ENCODE results near the gene SOST.

Gene SOST

DNA sequence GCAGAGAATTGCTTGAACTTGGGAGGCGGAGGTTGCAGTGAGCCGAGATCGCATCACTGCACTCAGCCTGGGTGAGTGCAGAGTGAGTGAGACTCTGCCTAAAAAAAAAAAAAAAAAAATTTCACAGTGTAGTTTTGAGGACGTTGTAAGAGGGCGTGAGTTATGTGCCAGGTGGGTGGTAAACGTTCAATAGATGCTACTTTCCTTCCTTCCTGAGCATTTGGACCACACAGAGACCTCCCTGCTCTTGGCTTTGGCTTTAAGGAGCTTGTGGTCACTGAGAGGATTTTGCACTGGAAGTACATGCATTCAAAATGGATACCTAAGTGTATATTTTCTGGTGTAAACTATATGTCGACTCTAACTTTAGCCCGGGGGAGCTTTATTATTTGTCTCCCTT lies 30.5 kb downstream of the SOST start:
- H3K4me3 ChIP-seq (ENCODE audit: low read depth, low read length), result no peak overlapping the region
- TF ChIP-seq, protein P1, sequence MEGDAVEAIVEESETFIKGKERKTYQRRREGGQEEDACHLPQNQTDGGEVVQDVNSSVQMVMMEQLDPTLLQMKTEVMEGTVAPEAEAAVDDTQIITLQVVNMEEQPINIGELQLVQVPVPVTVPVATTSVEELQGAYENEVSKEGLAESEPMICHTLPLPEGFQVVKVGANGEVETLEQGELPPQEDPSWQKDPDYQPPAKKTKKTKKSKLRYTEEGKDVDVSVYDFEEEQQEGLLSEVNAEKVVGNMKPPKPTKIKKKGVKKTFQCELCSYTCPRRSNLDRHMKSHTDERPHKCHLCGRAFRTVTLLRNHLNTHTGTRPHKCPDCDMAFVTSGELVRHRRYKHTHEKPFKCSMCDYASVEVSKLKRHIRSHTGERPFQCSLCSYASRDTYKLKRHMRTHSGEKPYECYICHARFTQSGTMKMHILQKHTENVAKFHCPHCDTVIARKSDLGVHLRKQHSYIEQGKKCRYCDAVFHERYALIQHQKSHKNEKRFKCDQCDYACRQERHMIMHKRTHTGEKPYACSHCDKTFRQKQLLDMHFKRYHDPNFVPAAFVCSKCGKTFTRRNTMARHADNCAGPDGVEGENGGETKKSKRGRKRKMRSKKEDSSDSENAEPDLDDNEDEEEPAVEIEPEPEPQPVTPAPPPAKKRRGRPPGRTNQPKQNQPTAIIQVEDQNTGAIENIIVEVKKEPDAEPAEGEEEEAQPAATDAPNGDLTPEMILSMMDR (IDR thresholded peaks at IDR 0.05; ENCODE audit: control insufficient read depth, extremely low read depth, insufficient read depth), result no peak
- no peak for DNase-seq (ENCODE audit: low read depth)

DNA sequence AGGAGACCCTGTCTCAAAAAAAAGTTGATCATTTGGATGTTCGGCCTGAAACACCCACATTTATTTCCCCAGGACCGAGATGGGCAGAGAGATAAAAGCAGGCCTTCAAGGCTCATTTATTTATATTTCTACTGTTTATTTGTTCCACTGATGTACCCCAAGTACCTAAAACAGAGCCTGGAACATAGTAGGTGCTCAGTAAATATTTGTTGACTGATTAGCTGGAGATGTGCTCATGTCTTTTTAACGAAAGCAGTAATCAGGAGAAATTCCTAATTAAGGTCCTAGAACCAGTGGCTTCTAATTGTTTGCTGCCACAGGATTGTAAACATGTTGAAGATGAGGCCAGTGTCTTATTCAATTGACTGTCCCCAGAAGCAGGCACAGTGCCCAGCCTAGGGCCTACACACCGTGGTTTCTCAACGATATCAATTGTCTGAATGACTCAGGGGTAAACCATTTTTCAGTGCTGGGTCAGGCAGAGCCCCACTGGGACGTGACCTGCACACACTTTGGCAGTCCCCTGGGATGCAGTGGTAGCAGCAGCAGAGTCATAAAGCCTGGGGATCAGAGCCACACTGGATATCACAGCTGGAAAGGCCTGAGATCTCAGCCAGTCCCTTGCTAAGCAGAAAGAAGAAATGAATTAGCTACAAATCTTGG lies 34.8 kb downstream of the SOST start:
- DNase-seq (ENCODE audit: low read depth), result no peak
- no peak overlapping the region for H3K4me3 ChIP-seq (ENCODE audit: low read depth, low read length)
- TF ChIP-seq, protein P1 (IDR thresholded peaks at IDR 0.05; ENCODE audit: control insufficient read depth, extremely low read depth, insufficient read depth), result no peak

DNA sequence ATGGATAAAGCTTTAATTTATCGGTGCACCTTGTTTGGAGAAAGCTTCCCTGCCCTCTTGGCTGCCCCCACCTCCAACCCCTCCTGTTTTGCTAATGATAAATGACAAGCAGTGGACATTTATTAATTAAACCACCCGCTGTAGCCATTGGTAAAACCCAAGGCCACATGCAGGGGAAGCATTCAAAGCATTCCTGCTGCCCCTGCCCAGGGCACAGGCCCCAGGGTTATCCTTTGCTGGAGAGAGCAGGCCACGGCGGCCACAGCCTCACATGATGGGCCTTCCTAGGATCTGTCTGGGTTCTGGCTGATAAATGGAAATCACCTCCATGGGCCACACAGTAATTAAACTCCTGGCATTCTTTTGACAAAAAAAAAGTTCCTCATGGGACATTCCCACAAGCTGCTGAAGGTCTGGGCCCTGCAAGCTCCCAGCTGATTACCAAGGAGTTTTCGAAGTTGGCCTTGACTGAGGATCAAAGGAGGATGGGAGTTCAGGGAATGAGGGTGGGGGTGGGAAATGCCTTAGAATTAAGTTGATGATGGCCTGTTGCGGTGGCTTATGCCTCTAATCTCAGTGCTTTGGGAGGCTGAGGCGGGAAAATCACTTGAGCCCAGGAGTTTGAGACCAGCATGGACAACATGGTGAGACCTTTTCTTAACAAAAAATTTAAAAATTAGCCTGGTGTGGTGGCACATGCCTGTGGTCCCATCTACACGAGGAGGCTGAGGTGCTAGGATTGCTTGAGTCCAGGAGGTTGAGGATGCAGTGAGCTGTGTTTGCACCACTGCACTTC lies 35.5 kb downstream of the SOST start:
- TF ChIP-seq, protein P1 (IDR thresholded peaks at IDR 0.05; ENCODE audit: control insufficient read depth, extremely low read depth, insufficient read depth), result no peak
- no peak for DNase-seq (ENCODE audit: low read depth)
- H3K4me3 ChIP-seq (ENCODE audit: low read depth, low read length), result no peak overlapping the region

DNA sequence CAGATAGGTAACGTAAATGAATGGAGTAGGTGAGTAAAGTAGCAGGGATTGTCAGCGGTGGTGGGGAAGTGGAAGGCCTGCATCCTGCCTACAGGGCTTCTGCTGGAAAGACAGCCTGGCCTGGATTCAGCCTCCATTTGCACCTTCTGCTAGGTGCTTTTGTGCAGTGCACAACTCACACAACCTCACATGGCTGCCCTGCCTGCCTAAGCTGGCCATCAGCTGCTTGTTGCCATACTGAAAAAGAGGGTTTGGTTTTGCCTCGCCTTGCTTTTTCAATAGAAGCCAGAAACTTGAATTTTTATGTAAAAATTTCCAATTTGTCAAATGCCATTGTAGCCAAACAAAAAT lies 36.3 kb downstream of the SOST start:
- H3K4me3 ChIP-seq (ENCODE audit: low read depth, low read length), result no peak overlapping the region
- no peak for DNase-seq (ENCODE audit: low read depth)
- TF ChIP-seq, protein P1 (IDR thresholded peaks at IDR 0.05; ENCODE audit: control insufficient read depth, extremely low read depth, insufficient read depth), result no peak

DNA sequence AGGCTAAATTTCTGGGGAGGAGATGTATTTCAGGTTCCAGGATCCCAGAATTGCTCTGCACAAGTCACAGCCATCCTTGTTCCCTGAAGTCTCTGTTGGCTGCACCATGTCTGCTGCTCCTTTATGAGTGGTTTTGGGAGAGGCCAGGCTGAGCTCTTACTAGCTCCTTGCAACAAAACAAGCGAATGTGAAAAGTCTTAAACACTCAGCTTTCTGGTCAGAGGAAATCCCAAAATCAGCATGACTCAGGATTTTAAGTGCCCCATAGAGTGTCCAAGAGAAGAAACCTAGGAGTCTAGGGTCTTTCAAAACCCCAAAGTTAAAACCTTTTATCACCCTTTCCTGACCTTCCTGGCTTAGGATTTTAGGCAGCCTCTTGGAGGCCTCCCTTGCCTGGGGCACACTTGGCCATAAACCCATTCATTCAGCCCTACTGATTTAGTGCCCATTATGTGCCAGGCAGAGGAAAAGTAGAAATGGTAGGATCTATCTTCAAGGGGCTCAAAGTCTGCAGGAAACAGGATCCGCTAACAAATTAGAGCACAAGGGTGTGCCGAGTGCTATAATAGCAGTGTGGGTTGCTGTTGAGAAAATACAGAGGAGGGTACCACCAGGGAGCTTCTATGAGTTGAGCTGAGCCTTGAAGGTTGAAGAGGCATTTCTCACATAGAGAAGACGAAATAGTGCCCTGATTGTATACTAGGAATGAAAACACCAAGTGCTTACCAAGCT lies 36.9 kb downstream of the SOST start:
- H3K4me3 ChIP-seq (ENCODE audit: low read depth, low read length), result no peak overlapping the region
- TF ChIP-seq, protein P1 (IDR thresholded peaks at IDR 0.05; ENCODE audit: control insufficient read depth, extremely low read depth, insufficient read depth), result no peak
- DNase-seq (ENCODE audit: low read depth), result no peak

DNA sequence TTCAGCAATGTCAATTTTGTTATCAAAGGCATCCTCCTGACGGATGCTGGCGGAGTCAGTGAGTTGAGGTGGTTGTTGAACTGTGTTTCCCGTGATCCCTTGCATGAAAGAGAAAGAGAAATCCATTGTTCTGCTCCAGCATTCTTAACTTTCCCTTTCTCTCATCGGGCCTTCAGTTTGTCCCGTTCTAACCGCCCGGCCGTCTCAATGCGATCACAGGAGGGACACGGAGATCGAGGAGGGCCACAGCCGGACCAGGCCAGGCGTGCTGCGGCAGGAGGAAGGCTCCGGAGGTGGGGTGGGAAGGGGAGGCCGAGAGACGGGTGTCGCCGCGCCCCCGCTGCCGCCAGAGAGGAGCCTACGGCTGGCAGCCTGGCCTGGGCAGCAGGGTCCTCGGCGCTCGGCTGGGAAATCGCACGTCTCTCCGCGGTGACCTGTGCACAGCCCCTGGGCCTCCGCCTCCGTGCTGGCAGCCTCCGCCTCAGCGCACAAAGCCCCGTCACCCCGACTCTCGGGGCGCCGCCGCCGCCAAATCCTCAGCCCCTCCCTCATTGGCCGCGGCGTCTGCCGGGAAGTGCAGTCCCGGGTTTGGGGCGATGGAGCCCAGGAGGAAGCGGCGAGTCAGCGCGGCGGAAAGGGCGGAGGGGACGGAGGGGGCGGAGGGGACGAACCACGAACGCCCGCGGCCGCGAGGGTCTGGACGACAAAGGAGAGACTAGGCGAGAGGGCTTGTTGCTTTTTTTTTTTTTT lies 38.1 kb downstream of the SOST start:
- DNase-seq (ENCODE audit: low read depth), result no peak
- H3K4me3 ChIP-seq (ENCODE audit: low read depth, low read length), result no peak overlapping the region
- TF ChIP-seq, protein P1 (IDR thresholded peaks at IDR 0.05; ENCODE audit: control insufficient read depth, extremely low read depth, insufficient read depth), result no peak
